Upper lobe of left lung (tissue), 4 donors: Measurements from ENCODE around the gene ENTR1.

Experiments used
- CTCF ChIP-seq, 6 experiments: fragments of 450-650 bp in 4 of 6; fragments of 200-600 bp in 2 of 6; sonication (generic) in 2 of 6; IDR thresholded peaks; one replicate each; pipeline ENCODE4 v1.5.1; 2016 to 2019; ENCODE audit warnings: antibody characterized with exemption in 6 of 6
- POLR2A ChIP-seq, 4 donors: fragments of 450-650 bp; IDR thresholded peaks; one replicate each; pipeline ENCODE4 v1.5.1; 2016 to 2017; ENCODE audit warnings: antibody characterized with exemption in 4 of 4, mild to moderate bottlenecking in 2 of 4

DNA sequence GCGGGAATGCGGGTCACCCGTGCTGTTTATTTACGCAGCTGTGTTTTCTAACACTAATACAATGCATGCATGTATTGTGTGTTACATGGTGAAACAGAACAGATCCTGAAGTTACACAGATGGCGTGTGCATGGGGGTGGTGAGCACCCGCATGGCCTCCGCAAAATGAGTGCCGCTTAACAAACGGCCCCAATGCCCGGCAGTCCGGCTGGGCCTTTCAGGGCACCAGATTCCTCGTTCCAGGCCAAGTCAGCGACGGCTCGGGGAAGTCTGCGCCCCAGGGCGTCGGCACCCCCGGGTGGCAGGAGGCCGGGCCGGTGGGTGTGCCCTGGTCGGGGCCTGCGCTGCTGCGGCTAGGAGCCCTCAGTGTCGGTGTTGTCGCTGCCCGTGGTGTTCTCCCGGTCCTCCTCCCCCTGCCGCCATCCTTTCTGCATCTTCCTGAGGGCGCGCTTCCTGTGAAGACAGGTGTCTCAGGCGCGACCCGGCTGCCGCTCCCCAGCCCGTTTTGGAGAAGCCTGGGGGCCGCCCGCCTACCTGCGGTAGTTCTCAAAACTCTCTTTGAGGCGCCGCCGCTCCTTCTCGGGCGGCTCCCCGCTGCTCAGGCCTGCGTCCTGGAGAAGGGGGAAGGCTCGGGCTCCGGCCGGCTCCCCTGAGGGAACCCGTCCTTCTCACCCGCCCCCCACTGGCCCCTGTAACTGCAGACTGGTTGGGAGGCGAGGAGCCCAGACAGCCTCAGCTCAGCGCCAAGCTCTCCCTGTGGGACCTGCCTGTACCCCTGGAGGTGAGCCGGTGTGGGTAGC lies 46.3 kb downstream of the ENTR1 start:
- TF ChIP-seq CTCF (IDR thresholded peaks at IDR 0.05): peak in 1 of 6 experiments; percentile 7
- TF ChIP-seq POLR2A (IDR thresholded peaks at IDR 0.05): no peak
